HG03378 (cell line): ENCODE results near the gene IL33.

Experiments
- ATAC-seq: cut with Tn5 transposase; IDR thresholded peaks from one replicate; pipeline ENCODE4 v1.9.1; 2021; ENCODE audit warnings: mild to moderate bottlenecking, moderate library complexity; ENCODE audit not compliant: unreplicated experiment

IL33 gene

GRCh38 chr9:6277417-6277816, 61.8 kb downstream of the IL33 start:
- ATAC-seq: no peak

GRCh38 chr9:6301858-6302257, 86.3 kb downstream of the IL33 start:
- ATAC-seq: no peak

- no peak for ATAC-seq
These were observed 86.8 kb downstream of the IL33 start for GRCh38 chr9:6302417-6302816.

GRCh38 chr9:6304232-6304631, 88.6 kb downstream of the IL33 start:
- no peak for ATAC-seq

- no peak for ATAC-seq
These were observed 90.5 kb downstream of the IL33 start for GRCh38 chr9:6305954-6306563.
